ENCODE data around the gene NAE1.
"Not testable (repeated sequence)": the region's sequence is repeated elsewhere in the genome, so short reads cannot be mapped to it uniquely, and the experiment has no call there.

Gene NAE1

DNA sequence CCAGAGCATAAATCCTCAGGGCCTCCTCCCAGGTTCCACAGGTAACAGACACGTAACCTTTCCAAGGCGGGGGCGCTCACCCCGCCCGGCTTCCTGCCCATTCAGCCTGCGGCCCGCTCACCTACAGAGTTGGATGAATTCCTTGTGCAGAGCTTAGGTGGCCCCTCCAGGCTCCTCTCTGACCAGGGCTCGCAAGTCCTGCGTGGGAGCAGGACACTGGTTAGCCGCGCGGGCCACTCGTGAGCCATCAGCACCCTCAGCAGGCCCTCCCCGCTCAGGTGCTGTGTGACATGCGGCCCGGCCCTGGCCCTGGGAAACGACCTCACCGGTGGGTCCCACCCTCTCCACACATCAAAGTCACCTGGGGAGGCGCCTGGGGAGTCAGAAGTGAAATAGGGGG lies 29.9 kb downstream of the NAE1 start:
- no peak for DNase-seq

DNA sequence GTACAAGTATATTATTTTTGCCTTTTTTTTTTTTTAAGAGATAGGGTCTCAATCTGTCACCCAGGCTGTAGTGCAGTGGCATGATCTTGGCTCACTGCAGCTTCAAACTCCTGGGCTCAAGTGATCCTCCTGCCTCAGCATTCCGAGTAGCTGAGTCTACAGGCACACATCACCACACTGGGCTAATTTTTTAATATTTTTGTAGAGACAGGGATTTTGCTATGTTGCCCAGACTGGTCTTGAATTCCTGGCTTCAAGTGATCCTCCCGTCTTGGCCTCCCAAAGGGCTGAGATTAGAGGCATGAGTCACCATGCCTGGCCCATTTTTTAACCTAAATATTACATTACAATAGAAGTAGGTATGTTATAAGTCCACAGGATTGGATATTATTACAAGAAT lies 32.6 kb downstream of the NAE1 start:
- no peak for DNase-seq

DNA sequence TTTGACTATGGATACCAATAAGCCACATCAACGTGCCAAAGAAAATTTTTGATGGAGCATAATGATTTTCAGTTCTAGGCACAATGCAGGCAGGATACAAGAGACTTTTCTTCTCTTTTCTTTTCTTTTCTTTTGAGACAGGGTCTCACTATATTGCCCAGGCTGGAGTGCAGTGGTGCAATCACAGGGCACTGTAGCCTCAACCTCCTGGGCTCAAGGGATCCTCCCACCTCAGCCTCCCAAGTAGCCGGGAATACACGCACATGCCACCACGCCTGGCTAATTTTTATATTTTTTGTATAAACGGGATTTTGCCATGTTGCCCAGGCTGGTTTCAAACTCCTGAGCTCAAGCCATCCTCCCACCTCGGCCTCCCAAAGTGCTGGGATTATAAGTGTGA lies 36.8 kb downstream of the NAE1 start:
- DNase-seq, result not testable (repeated sequence)

DNA sequence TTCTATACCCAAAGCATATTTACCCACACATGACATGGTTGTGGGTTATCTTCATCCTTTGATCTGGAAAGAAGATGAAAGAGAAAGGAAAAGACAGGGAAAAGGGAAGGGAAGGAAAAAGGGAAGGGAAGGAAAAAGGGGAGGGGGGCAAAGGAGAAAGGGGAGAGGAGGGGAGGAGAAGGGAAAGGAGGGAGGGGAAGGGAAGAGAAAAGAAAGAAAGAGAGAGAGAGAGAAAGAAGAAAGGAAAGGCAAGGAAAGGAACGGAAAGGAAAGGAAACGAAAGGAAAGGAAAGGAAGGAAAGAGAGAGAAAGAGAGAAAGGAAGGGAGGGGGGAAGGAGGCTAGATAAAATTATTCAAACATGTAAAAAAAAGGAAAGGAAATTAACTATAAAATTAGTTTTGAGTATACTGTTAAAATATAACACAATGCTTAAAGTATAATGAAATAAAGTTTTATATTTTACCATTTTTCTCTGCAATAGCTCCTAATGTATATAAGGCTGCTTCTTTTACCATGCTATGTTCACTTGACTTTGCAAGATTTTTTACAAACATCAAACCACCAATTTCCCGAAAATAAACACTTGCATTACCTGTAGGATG lies 40.5 kb downstream of the NAE1 start:
- DNase-seq, result no peak

DNA sequence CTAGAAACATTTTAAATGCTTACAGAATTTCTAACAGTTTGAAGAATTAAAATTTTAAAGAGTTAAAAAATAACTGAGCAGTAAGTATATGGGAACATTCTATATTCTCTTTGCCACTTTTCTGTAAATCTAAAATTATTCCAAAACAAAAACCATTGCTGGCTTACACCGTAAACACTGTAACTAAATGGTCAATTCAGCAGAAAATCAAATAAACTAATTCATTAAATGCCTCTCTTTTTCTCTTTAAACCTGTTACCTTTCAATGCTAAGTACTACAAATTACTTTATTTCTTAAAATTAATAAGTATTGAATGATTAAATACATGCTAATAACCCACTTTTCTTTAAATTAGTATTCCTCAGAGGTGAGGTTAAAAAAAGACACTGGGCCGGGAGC lies 43.3 kb downstream of the NAE1 start:
- no peak for DNase-seq

DNA sequence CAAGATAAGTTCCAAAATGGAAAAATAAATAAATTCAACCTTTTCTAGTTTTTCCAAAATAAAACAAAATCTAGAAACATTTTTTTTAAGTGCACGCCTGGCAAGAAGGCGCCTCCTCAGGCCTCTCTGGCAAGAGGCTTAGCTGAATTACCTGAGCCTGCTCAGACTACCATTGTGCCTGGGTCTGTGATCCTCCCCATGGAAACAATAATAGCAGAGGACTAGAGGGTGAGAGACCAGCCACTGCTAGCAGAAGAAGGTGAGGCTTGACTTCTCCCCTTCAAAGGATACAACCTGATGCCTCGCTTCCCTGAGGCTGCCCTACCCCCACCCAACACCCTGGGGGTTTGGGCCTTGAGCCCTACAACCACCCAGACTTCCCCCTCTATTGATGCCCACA lies 44.2 kb downstream of the NAE1 start:
- DNase-seq, result no peak

DNA sequence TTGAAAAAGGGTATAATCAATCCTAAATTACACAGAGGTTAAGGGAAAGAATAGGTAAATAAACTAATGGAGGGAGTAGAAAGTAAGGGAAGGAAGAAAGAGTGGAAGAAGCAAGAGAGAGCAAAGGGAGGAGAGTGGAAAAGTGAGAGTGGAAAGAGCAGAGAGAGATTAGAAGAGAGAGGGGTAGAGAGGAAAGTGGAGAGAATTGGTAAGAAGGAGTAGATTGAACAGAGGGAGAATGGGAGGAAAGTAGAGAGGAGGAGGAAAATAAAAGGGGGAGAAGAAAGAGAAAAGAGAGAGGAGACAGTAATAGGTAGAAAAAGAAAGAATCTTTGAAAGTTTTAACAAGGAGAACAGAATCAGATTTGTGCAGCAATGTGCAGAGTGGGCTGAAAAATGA lies 54.3 kb downstream of the NAE1 start:
- no peak for DNase-seq

DNA sequence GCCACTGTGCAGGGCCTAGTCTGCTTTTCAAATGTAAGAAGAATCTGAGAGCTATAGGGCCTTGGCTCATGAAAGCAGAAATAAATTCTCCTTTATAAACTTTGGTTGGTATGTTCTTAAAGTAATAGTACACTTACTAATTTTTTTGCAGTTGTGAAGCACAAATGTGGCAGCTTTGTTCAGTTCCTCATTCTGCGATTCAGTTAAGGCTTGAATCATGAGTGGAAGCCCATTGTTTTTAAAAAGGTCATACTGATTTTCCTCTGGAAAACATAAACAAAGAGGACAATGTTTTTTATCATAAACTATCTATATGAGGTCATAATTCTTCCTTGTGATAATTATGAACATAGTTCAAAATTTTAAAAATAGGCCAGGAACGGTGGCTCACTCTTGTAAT lies 55.8 kb downstream of the NAE1 start:
- DNase-seq, result no peak

DNA sequence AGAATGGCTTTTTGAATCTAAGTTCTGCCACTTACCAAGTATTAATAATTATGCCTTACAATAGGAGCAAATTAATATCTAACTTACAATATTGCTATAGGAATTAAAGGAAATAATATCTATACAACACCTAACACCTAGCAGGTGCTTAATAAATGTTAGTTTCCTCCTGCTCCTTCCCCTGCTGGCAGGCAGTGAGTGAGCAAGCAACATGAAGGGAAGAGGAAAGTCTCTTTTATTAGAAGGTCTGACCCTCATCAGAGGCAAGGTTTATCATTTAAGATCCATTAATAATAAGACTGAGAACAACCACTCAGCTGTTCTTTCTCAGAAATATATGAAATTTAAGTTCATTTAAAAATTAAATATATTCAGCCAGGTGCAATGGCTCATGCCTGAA lies 72.7 kb downstream of the NAE1 start:
- DNase-seq, result no peak

DNA sequence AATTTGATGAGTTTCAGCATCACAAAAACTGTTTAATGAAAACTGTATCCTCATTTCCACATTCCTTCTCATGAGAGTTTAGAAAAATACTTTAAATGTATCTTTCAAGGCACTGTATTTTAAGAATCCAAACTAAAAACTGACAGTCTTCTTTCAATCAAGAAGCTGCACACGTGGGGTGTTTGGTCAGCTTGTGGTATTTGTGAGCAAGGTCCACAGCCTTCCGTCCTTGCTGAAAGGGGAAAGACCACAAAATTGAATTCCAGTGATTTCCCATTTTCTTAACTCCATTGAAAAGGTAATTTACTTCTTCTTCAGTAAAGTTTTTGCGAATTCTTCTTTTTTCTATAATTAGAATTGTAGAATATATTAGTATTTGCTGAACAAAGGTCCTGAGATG lies 76.0 kb downstream of the NAE1 start:
- no peak for DNase-seq

DNA sequence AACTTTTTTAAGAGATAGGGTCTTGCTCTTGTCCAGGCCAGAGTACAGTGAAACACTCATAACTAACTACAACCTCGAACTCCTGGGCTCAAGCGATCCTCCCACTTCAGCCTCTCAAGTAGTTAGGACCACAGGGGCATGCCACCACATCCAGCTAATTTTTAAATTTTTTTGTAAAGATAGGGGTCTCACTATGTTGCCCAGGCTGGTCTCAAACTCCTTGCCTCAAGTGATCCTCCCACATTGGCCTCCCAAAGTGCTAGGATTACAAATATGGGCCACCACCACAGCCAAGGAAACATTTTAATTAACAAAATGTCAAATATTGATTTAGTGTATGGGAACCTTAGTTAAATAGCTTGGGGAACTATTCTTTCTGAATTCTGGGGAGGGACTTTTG lies 76.6 kb downstream of the NAE1 start:
- DNase-seq, result no peak

DNA sequence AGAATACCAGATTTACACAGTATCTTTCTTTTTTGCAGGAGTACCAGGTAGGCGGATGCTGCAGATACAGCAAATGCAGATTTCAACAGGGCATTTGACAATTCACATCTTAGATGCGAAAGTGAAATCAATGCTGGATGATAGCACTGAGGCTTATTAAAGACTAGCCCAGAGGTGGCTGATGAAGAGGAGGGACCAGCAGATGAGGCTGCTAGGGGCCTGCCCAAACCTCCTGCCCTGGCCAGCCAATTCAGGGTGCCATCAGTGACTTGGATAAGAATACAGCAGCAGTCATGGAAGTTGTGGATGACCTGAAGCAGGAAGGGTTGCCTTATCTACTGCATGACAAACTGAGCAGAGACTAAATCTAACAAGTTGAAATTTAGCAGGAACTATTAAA lies 77.8 kb downstream of the NAE1 start:
- DNase-seq, result no peak
